PC-3 (cell line): Measurements from ENCODE around the gene DCAF6. TPM values are rescaled to one million over a fixed set of nuclear protein-coding genes. Genes with fewer than 3 reads are reported as not detected.

Experiments used
- ATAC-seq: fragments of 200-7000 bp; cut with Tn5 transposase; 2 replicates; pipeline ENCODE4 v1.9.1; 2020; ENCODE audit warnings: mild to moderate bottlenecking, moderate library complexity
- BruUV-seq: library from RNA; stranded (reverse); fragments of 400-500 nt; replicated peaks from 2 replicates; lab custom pipeline; 2021; lab: Mats Ljungman, UMichigan
- CTCF ChIA-PET: fragments of 300-600 bp; sonication (Branson Sonifier 250); formaldehyde crosslinking; loops from one replicate; lab custom pipeline; 2022; ENCODE audit warnings: antibody characterized with exemption; lab: Charles Lee
- POLR2A ChIA-PET: fragments of 300-600 bp; sonication (Branson Sonifier 250); formaldehyde crosslinking; loops from one replicate; lab custom pipeline; 2022; ENCODE audit warnings: antibody characterized with exemption; ENCODE audit not compliant: unreplicated experiment; lab: Charles Lee
- DNase-seq: peaks from one replicate; pipeline ENCODE4 v3.0.0-alpha.2; 2015
- H2AFZ ChIP-seq: fragments of 300-600 bp; sonication (generic); 2 replicates; pipeline ENCODE4 v1.6.0; 2016; ENCODE audit warnings: antibody characterized with exemption, low read length
- H3F3A ChIP-seq: fragments of 300-600 bp; sonication (generic); one replicate; pipeline ENCODE4 v1.6.0; 2017; ENCODE audit warnings: antibody characterized with exemption, low read length, control low read depth, mild to moderate bottlenecking; ENCODE audit not compliant: unreplicated experiment
- H3K27ac ChIP-seq: fragments of 300-600 bp; sonication (generic); 2 replicates; pipeline ENCODE4 v1.5.1; 2016; ENCODE audit warnings: mild to moderate bottlenecking, low read length
- H3K27me3 ChIP-seq: fragments of 300-600 bp; sonication (generic); 2 replicates; pipeline ENCODE4 v1.6.1; 2016; ENCODE audit warnings: low read length, mixed read lengths
- H3K36me3 ChIP-seq: fragments of 300-600 bp; sonication (generic); 2 replicates; pipeline ENCODE4 v1.6.1; 2016; ENCODE audit warnings: low read depth, mixed run types, low read length, mixed read lengths
- H3K4me1 ChIP-seq: fragments of 300-600 bp; sonication (generic); 2 replicates; pipeline ENCODE4 v1.5.1; 2016; ENCODE audit warnings: low read length; ENCODE audit not compliant: insufficient read depth
- H3K4me2 ChIP-seq: fragments of 300-600 bp; sonication (generic); 2 replicates; pipeline ENCODE4 v1.6.0; 2016; ENCODE audit warnings: low read length
- H3K4me3 ChIP-seq: fragments of 300-600 bp; sonication (generic); 2 replicates; pipeline ENCODE4 v1.5.1; 2016; ENCODE audit warnings: mild to moderate bottlenecking, low read length, mixed read lengths
- H3K79me2 ChIP-seq: fragments of 300-600 bp; sonication (generic); 2 replicates; pipeline ENCODE4 v1.6.1; 2017; ENCODE audit warnings: low read length, mixed read lengths
- H3K9ac ChIP-seq: fragments of 300-600 bp; sonication (generic); 2 replicates; pipeline ENCODE4 v1.6.0; 2016; ENCODE audit warnings: mild to moderate bottlenecking, low read length
- H3K9me2 ChIP-seq: fragments of 300-600 bp; sonication (generic); replicated peaks from 2 replicates; pipeline ENCODE4 v1.6.1; 2016; ENCODE audit warnings: mixed run types, low read length, mixed read lengths
- H3K9me3 ChIP-seq: fragments of 300-600 bp; sonication (generic); 2 replicates; pipeline ENCODE4 v1.6.1; 2016; ENCODE audit warnings: low read length, mixed read lengths
- H4K20me1 ChIP-seq: fragments of 300-600 bp; sonication (generic); 2 replicates; pipeline ENCODE4 v1.6.1; 2016; ENCODE audit warnings: low read length, mixed read lengths
- EZH2 ChIP-seq: fragments of 300-600 bp; sonication (generic); IDR thresholded peaks from one replicate; pipeline ENCODE4 v1.6.1; 2017; ENCODE audit warnings: antibody characterized with exemption, mild to moderate bottlenecking, low read length; ENCODE audit not compliant: unreplicated experiment
- EZH2phosphoT487 ChIP-seq: fragments of 300-600 bp; sonication (generic); IDR thresholded peaks from 2 replicates; pipeline ENCODE4 v1.6.1; 2018; ENCODE audit warnings: mild to moderate bottlenecking, antibody characterized with exemption, low read length, borderline replicate concordance
- intact Hi-C: fragments of 100-400 bp; cut with micrococcal nuclease; formaldehyde crosslinking; loops from 2 replicates; pipeline ENCODE4 v1.9.0; 2023
- total RNA-seq: library from RNA; depleted of rRNA; stranded (reverse); fragments of >200 nt; gene quantifications from 2 replicates; pipeline ENCODE4 v1.2.3, GENCODE V29; 2014
- TF ChIP-seq, protein P1 (sequence below): fragments of 300-600 bp; sonication (generic); conservative IDR thresholded peaks from 2 replicates; pipeline ENCODE4 v1.5.1; 2017; ENCODE audit warnings: antibody characterized with exemption, low read depth, mild to moderate bottlenecking, low read length

Gene DCAF6
- total RNA-seq, 1 experiment from 2014 or later: 29.1 TPM

- DNase-seq (peak; percentile 52), ATAC-seq (peak; percentile 28)
- Histone ChIP-seq H3K27ac (peak overlapping the region; percentile 57), H3K4me2 (peak overlapping the region; percentile 91), H3K4me3 (peak overlapping the region; percentile 79), H3F3A (no peaks in the 10 kb centered on the region), H3K79me2 (peaks cover 82% of the 10 kb centered on the region), H3K9me3 (no peaks in the 10 kb centered on the region), H3K4me1 (peaks cover 22% of the 10 kb centered on the region), H4K20me1 (no peaks in the 10 kb centered on the region), H2AFZ (peak overlapping the region; percentile 87), H3K27me3 (no peaks in the 10 kb centered on the region), H3K9ac (peak overlapping the region; percentile 69), H3K36me3 (no peaks in the 10 kb centered on the region), H3K9me2 (no peaks in the 10 kb centered on the region)
- TF ChIP-seq EZH2phosphoT487 (no peak), EZH2 (no peak)
- TF ChIP-seq, protein P1, sequence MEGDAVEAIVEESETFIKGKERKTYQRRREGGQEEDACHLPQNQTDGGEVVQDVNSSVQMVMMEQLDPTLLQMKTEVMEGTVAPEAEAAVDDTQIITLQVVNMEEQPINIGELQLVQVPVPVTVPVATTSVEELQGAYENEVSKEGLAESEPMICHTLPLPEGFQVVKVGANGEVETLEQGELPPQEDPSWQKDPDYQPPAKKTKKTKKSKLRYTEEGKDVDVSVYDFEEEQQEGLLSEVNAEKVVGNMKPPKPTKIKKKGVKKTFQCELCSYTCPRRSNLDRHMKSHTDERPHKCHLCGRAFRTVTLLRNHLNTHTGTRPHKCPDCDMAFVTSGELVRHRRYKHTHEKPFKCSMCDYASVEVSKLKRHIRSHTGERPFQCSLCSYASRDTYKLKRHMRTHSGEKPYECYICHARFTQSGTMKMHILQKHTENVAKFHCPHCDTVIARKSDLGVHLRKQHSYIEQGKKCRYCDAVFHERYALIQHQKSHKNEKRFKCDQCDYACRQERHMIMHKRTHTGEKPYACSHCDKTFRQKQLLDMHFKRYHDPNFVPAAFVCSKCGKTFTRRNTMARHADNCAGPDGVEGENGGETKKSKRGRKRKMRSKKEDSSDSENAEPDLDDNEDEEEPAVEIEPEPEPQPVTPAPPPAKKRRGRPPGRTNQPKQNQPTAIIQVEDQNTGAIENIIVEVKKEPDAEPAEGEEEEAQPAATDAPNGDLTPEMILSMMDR: no peak
- CTCF ChIA-PET: interaction anchor here (0.6 to 4.6 kb wide), 3 partner anchors 60 to 147 kb away, joined by 4 to 25 read pairs (median 4); no protein-coding TSS in a partner anchor
- POLR2A ChIA-PET: interaction anchor here (0.7 to 1.5 kb wide), 2 partner anchors 115 to 382 kb away, joined by 3 to 7 read pairs; partner anchors contain the start of gene CREG1
- intact Hi-C loops: loop anchor here (1.0 to 5.0 kb wide), 6 partner anchors 132 to 713 kb away; partner anchors contain the start of genes MPZL1, POU2F1 and TIPRL
- BruUV-seq: TSS peak; percentile 57
Observed at GRCh38 chr1:167935216-167936067, 1.0 kb upstream of the DCAF6 start.

DNA sequence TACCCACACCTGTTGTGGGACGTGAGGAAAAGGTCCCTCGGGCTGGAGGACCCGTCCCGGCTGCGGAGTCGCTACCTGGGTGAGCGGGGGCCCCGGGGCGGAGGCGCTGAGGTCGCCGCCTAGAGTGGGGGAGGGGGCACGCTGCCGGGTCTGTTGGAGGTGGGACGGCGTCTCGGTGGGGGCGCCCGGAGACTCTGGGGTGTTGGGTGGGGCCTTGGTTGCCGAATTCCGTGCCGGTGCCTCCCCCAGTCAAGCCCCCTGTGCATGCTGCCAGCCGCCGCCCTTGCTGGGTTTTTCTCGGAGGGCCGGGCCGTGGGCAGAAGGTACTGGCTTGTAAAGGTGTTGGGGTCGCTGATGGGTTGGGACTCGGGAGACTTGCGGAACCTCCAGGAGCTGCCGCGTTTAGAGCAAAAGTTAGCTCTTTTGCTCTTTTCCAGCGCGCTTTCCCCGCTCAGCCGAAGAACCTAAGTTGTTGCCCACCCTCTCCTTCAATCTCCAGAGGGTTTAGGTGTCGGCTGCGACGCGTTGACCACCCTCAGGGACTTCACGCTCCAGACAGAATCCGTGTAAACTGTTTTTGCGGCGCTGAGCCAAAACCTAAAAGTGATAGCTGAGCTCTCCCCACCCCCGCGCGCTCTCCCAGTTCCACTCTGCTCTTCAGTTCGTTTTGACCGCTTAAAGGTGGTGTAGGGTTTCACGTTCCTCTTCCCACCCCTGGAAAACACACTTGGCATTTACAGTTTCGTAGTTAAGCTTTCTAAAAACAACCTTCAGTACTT, 636 bp downstream of the DCAF6 start, which contains the start of gene MPC2:
TSS of gene MPC2 (minus strand) at position 143 of the 779 bp plus-strand sequence. CDS start 1,231 bp downstream, outside the sequence.
- ATAC-seq (peak; percentile 32), DNase-seq (peak; percentile 76)
- H3K9me2 ChIP-seq: no peaks in the 10 kb centered on the region
- peaks cover 88% of the 10 kb centered on the region for H3K79me2 ChIP-seq
- TF ChIP-seq, protein P1: no peak
- TF ChIP-seq EZH2 (no peak), EZH2phosphoT487 (no peak)
- H3K4me3 ChIP-seq: peak within 1 kb of the TSS; percentile 79
- no peaks in the 10 kb centered on the region for H3F3A ChIP-seq
- H4K20me1 ChIP-seq: no peaks in the 10 kb centered on the region
- H2AFZ ChIP-seq: peak within 1 kb of the TSS; percentile 87
- intact Hi-C loops: loop anchor here (1.0 to 5.0 kb wide), 5 partner anchors 145 to 715 kb away; partner anchors contain the start of genes MPZL1, POU2F1 and TIPRL
- H3K4me2 ChIP-seq: peak within 1 kb of the TSS; percentile 91
- peaks cover 22% of the 10 kb centered on the region for H3K4me1 ChIP-seq
- no peaks in the 10 kb centered on the region for H3K36me3 ChIP-seq
- ChIA-PET POLR2A (interaction anchor here (0.6 kb wide), 1 partner anchor 222 kb away, joined by 3 read pairs; no protein-coding TSS in a partner anchor), CTCF (interaction anchor here (0.5 to 4.6 kb wide), 3 partner anchors 138 to 220 kb away, joined by 3 to 25 read pairs (median 4); no protein-coding TSS in a partner anchor)
- H3K9me3 ChIP-seq: no peaks in the 10 kb centered on the region
- TSS peak; percentile 53 for BruUV-seq
- H3K27ac ChIP-seq: peak within 1 kb of the TSS; percentile 88
- H3K27me3 ChIP-seq: no peaks in the 10 kb centered on the region
- peak within 1 kb of the TSS; percentile 92 for H3K9ac ChIP-seq
